Stimulated activated CD4-positive, alpha-beta T cell treated with anti-CD3 and anti-CD28 coated beads, Interleukin-4, amount 100 ng/mL, for 48 hours (primary cell): ENCODE results near the gene CLASRP.

Experiments used
- DNase-seq, 2 donors: peaks; one replicate each; pipeline ENCODE4 v3.0.0-alpha.2; 2020; ENCODE audit warnings: low read depth in 2 of 2

Gene CLASRP

DNA sequence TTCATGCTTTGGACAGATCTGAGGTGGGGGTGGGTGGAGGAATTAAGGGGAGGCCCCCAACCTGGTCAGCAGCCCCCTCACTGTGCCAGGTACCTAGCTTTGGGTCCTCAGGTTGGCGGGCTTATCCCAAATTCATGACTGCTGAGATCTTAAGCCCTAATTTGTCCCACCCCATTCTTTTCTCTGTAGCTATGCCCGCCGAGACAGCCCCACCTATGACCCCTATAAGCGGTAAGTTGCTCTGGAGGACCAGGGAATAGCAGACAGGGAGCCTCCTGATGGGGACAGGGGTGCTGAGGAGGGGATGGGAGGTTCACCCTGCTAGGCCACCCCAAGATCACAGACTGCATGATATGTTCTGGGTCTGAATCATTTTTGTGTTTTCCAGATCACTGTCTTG lies 23.1 kb downstream of the CLASRP start:
- DNase-seq = no peak

DNA sequence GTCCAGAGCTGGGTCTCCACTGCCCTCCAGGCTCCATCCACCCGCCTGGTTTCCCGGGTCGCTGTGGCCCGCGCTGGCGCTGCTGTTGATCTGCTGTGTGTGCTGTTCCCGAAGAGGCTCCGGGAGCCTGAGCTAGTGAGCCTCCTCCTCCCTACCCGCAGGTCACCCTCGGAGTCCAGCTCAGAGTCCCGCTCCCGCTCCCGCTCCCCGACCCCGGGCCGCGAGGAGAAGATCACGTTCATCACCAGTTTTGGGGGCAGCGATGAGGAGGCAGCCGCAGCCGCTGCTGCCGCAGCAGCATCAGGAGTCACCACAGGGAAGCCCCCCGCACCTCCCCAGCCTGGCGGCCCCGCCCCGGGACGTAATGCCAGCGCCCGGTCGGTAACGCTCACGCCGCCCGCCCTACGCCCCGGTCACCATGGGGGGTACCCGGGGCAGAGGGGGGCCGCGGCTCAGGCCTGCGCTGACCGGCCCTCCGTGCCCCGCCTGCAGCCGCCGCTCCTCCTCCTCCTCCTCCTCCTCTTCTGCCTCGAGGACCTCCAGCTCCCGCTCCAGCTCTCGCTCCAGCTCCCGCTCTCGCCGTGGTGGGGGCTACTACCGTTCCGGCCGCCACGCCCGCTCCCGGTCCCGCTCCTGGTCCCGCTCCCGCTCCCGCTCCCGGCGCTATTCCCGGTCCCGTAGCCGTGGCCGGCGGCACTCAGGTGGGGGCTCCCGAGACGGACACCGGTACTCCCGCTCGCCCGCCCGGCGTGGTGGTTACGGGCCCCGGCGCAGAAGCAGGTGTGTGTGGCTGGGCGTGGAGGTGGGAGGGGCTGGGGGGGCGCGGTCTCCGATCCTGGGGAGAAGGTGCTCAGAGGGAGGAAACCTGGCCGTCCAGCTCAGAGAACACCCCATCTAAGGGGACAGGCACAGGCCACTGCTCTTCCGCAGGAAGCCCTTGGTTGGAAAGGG lies 25.3 kb downstream of the CLASRP start:
- DNase-seq = no peak

DNA sequence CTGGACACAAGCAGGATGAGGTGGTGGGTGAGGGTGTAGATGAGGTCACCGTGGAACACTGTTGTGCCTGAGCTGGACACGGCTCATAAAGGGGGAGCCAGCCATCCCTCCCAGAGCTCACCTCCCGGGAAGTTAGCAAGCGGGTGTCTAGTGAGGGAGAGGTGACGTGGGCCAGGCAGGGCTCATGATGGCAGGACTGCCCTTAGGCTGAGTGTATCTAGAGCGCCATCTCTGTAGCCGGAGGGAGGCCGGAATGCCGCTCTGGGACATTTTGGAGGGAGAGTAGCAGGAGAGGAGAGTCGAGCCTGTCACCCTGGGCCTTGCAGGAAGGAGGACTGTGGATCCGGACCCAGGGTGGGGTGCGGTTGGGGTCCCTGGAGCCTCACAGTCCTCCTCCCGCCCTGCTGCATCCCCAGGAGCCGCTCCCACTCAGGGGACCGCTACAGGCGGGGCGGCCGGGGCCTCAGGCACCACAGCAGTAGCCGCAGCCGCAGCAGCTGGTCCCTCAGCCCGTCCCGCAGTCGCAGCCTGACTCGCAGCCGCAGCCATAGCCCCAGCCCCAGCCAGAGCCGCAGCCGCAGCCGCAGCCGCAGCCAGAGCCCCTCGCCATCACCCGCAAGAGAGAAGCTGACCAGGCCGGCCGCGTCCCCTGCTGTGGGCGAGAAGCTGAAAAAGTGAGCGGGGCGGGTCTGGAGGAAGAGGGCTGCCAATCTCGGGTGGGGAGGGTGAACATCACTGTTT lies 28.2 kb downstream of the CLASRP start:
- DNase-seq = no peak

DNA sequence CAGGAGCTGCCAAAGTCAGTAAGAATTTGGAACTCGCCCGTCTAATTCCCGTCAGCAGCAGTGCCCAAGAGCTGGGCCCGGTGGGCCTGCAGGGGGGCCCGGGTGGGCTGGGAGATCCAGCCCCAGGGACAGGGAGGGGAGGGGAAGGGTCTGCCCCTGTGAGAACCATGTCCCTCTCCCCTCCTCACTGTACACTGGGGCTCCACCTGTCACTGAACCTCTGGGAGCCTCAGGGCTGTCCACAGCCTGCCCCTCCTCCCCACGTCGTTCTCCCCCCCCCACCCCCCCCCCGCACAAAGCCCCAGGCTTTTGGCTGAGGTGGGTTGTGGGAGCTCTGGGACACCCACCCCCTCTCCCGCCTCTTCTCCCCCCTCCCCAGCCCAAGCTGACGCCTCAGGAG lies 29.2 kb downstream of the CLASRP start:
- no peak for DNase-seq

DNA sequence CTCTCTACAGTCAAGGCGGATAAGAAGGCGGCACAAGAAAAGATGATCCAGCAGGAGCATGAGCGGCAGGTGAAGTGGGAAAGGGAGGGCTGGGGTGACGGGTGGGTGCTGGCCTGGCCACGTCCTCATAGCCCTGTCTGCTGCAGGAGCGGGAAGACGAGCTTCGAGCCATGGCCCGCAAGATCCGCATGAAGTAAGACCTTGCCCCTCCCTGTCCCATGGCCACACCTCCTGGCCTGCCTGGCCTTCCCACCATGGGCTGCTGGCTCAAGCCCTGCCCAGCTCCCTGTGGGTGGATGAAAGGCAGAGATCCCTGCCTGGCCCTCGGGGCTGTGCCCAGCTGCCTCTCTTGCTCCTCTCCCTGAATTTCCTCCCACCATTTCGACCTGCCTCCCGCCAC lies 30.2 kb downstream of the CLASRP start:
- DNase-seq = no peak

DNA sequence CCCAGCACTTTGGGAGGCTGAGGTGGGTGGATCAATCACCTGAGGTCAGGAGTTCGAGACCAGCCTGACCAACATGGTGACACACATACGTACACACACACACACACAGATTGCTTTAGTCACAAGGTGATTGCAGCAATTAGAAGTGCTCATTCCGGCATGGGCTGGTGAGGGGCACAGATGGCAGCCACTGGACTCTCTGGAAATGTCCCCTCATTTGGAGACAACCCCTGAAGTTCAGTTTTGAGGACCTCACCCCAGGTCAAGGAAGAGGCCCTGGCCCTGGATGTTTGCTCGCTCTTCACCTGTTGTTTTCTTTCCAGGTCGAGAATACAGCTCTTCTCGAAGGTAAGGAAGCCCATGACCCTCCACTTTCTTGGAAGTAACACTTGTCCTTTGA lies 31.4 kb downstream of the CLASRP start:
- no peak for DNase-seq

DNA sequence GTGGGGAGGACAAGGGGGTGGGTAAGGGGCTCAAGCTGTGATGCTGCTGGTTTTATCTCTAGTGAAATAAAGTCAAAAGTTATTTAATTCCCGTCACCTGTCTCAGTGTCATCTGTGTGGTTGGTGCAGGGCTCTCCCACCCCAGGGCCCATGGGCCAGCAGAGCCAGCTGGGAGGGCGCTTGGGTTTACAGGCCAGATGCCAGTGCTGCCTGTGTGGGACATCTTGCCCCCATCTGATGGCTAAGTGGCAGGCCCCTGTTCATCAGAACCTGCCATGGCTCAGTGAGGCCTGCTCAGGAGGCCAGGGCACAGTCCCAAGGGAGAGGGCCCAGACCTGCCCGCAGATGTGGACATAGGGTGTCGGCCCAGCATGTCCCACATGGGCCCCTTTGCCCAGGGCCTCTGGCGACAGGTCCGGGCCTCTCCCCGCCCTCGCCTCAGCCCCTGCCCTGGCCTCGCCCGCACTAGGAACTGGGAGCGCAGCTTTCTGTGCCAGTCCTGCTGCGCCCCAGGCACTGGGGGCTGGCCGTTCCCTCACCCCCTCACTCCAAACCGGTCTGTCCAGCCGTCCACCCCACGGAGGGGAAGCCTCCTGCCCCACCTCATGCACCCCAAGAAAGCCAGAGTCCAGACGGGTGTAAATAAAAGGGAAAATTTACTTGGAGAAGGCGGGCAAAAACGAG lies 32.2 kb downstream of the CLASRP start:
- DNase-seq = no peak

DNA sequence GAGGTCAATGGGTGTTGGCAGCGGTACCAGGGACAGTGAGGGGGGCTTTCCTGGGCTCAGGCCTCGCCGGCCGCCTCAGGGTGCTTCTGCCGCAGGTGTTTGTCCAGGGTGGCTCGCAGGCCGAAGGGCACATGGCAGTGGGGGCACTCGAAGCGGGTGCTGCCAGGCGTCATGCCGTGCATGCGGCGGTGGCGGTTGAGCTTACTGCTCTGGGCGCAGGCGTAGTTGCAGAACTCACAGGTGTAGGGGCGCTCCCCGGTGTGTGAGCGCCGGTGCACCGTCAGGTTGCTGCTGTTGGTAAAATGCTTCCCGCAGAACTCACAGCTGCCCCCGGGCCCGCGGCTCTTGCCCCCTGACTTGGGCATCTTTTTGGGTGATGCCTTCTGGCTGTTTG lies 32.7 kb downstream of the CLASRP start:
- DNase-seq = no peak

DNA sequence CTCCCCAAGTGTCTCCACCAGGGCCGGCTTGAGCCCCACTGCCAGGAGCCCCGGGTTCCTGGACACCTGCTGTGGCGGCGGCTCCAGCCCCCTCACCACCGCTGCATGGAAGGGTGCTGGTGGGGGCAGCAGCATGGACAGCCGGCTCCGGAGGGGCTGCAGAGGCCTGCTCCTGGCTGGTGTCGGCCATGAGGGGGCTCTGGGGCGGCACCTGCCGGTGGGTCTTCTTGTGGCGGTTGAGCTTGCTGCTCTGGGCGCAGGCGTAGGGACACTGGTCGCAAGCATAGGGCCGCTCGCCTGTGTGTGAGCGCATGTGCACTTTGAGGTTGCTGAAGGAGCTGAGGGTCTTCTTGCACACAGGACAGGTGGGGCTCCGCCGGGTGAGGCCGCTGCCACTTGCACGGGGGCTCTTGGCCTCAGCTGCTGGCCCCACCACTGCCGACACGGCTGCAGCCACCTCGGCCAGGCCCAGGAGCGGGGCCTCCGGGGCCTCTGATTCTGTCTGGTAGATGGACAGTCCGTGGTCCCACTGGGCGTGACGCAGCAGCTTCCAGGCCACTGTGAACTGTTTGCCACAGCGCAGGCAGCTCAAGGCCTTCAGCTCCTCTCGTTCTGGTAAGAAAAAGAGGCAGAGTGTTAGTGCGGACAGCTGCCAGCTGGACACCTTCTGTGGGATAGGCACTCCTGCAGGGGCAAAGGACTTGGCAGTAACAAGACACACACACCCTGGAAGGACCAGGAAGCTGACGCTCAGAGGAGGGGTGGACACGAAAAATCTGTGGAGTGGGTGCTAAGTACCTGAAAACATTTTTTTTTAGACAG lies 33.3 kb downstream of the CLASRP start:
- no peak for DNase-seq

DNA sequence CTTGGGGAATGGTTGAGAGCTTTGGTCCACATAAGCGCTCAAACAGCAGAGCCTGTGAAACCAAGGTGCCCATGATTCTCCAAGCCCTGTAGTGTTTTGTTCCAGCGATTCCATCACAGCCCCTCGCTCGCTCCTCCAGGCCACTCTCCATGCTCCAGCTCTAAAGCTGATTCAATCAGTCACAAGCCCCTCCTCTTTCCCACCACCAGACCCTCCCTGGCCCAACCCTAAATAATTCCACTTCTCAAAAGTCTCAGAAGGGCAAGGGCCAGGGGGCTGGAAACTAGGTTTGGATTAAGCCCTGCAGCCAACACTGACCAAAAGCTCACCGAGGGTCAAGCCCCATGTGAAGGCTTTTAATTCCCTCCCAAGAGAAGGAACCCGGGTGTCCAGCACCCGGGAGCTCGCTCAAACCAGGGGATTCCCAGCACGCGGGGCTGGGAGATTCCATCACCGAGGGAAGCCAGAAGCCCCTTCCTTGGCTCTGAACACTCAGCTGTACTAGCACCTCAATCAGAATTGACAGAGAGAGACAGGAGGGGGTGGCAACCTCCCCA lies 36.0 kb downstream of the CLASRP start:
- DNase-seq = no peak

DNA sequence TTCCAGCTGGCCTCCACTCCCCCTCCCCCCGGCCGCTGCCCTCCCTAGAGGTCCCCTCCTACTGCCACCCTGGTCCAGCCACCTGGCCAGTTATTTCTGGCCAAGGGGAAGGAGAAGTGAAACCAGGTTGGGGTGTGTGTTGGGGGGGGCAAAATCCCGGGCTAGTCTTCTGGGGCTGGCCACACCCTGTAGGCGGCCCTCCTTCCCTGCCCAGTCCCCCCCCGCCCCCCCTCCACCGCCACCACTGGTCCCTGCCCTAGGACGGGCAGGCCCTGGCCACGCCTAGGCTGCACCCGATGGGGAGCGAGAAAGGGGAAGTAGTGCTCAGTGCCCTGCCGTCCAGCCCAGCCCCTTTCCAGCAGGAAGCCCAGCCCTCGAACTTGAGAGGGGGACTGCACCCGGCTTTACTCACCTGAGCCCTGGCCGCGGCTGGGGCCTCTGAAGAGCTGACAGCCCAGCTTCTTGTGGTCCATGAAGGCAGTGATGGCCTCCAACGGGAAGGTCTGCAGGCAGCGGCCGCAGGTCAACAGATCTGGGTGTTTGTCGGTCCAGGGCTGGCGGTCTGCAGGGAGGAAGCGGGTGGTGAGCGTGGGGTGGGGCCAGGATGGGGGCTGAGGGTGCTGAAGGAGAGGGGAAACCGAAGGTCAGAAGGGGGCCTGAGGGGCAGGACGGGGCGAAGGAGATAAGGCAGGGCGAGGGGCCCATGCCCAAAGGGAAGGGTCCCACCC lies 36.6 kb downstream of the CLASRP start:
- no peak for DNase-seq

DNA sequence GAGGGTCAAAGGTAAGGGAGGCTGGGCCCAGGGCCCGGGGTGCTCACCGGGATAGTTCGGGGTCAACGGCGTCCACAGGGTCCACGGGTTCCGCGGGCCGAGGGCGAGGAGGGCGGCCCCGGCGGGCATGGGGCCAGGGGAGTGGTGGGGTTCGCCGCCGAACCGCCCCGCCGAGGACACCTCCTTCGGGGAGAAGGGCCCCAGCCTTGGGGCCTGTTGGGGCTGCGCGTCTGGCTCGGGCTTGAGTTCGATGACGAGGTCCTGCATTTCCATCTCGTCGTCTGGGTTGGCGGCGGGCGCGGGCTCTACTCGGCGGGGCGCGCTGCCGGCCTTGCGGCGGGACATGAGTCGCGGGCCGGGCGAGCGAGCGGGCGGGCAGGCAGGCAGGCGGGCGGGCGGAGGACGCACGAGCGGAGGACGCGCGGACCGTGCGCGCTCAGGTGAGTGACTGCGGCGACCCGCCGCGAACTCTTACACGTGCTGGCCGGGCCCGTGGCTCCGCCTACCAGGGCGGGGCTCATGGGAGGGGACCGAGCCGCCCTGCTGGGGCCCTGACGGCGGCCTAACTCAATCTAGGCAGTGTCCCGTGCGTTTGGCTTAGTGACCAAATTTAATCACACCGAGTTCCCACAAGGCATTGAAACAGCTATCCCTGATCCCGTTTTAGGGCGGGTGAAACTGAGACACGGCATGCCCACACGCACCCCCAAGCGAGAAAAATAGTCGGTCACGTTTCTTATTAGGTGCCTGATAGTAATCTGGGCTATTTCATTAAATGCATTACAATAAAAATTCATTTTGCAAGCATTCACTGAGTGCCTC lies 37.4 kb downstream of the CLASRP start, which contains the start of gene ZNF296:
ZNF296 (minus strand) TSS at position 450 of the 822 bp plus-strand sequence; CDS start at position 345, 105 bp downstream.
- DNase-seq = peak; percentile 74 to 81

DNA sequence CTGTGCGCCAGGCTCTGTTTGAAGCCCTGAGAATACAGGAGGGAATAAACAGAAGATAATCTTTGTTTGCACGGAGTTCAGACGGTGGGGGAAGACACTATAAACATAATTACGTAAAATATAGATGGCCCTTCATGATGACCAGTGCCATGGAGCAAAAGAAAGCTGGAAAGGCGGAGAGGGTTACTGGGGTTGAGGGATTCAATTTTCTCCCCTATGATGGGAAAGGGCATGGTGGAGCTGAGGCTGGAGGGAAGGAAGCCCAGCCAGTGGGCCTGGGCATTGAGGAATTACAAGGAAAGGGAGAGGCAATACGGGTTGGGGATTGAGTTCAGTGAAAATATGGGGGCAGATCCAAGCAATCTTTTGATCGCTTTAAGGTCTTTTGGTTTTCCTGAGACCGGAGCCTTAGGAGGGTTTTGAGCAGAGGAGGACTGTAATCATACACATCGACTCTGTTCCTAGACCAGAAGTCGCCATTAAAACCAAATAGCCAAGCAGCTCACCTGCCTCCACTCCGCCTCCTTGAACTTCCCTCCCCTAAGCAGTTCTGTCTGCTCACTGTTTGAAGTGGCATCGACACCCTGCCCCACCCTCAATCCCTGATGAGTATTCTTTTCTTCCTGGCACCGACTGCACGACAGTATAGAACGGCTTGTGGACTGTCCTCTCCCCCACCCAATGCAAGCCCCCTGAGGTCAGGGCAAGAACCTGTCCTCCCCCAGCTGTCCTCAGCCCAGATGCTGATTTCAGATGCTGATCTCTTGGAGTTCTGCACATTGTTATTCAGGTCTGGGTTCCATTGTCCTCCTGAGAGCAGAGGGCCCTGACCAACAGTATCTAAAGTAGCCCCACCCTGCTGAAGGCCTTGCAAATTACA lies 38.2 kb downstream of the CLASRP start:
- no peak for DNase-seq

DNA sequence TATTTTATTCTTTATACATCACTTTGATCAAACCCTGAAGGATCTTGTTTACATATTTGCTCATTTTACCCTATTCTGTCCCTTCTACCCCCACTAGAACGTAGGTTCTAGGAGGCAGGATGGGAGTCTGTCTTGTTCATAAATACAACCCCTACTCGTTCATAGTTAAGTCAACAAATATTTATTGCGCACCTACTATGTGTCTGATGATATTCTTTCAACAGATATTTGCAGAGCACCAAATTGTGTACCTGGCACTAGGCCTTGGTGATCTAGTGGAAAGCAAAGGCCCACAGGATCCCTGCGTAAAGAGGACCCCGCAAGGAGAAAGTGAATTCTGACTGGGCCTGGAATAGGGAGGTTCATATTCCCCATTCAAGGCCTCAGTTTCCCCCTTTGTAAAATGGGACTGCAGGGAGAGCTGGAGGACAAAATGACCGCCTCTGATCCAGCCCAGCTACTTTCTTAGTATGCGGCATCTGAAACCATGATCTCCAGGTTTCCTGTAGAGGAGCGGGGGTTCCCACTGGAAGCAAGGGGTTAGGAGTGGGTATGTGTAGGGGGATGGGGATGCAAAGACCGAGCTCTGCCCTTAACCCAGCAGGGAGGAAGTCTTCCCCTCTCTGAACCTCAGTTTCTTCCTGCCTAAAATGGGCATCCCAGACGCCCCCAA lies 39.7 kb downstream of the CLASRP start:
- no peak for DNase-seq

DNA sequence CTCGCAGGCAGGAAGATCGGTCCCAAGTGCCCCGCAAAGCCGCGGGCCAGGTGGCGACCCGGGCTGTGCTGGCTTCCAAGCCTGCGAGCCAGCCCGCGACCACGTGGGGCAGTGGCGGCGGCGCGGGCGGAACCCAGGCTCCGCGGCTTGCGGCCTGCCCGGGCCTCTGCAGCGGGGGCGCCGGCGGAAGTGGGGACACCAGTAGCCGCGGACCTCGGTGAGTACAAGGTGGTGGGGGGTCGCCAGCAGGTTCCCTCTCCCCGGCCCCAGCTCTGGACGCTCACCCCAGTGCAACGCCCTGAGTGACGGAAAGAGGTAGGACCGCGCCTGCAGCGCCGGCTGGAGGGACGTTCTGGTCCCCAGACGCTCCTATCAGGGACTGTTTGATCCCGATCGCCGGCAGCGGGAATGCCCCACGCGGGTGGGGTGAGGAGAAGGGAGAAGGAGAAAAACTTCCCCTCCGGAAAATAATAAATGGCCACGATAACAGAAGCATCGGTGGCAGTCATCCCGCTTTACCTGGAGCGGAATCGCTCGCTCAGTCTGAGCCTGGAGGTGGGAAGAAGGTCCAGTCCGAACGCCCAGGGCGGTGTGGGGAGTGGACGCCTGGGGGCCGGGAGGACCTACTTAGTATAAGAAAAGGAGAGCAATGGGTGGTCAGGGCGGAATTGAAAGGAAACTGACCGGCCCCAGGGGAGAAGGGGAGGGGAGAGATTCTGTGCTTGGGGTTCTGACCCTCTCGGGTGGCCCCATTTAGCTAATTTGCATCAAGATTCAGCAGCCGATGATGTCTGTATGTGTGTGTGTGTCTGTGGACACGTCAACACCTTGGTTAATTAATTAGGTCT lies 40.4 kb downstream of the CLASRP start, which contains the start of gene GEMIN7:
GEMIN7 (plus strand) TSS at position 198 of the 848 bp plus-strand sequence. CDS start 10,855 bp downstream, outside the sequence.
- DNase-seq = peak; percentile 77 to 79

DNA sequence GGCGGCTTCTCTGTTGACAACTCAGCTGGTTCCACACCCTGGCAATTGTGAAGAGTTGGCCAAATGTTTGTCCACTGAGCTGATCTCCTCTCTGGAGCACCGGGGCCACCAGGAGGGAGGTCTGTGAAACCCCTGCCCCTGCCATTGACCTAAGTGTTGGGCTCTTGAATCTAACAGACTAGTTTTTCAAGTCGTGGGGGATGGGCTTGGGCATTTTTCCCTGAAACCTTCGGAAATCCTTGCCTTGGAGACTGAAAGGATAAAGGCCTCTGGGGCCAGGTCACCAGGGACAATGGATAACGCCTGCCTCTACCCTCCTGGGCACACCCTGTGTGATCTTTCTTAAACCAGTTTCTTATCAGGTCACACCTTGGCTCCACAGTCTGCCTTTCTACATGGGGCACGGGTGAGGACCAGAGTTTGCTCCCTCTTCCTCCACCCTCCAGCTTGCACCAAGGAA lies 41.1 kb downstream of the CLASRP start:
- no peak for DNase-seq

DNA sequence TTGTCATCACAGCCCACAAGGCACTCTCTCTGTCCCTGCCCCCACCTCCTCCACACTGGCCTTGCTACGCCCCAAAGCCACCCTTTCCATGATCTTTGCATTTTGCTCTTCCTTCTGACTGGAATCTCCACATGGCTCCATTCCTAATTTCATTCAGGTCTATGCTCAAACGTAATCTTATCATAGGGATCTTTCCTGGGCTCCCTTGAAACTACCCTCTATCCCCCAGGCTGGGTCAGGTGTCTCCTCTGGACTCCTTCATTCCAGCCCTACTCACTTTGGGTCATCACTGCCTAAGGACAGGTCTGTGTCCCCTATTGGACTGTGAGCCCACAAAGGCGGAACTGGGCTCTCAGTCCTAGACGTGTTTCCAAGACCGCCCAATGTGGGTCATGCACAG lies 43.3 kb downstream of the CLASRP start:
- DNase-seq = no peak
